Esophagus squamous epithelium (tissue), 4 donors: ENCODE data around the gene SLC4A4.

Experiments used
- CTCF ChIP-seq, 6 experiments: fragments of 450-650 bp in 4 of 6; fragments of 200-600 bp in 2 of 6; sonication (generic) in 2 of 6; IDR thresholded peaks; one replicate each; pipeline ENCODE4 v1.5.1; 2016 to 2019; ENCODE audit warnings: antibody characterized with exemption in 6 of 6, mild to moderate bottlenecking in 4 of 6, moderate library complexity in 4 of 6
- POLR2A ChIP-seq, 4 donors: fragments of 450-650 bp; IDR thresholded peaks; one replicate each; pipeline ENCODE4 v1.6.1; 2017; ENCODE audit warnings: antibody characterized with exemption in 4 of 4, mild to moderate bottlenecking in 4 of 4, moderate library complexity in 3 of 4

DNA sequence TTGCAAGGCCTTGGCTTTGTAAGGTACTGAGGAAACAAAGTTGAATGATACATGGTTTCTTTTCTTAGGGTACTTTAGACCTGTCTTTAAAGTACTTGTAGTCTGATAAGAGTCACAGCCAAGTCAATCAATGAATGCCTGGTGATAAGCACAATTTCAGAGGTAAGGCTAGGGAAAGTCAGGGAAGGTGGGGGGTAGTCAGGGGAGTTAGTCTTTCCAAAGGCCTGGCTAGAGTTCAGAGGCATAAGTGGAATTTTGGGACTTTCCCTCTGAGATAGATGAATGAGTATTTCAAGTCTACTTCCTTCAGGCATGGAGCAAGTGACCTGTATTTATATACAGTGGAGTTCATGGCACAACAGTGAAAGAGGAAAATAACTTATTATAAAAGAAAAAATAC lies 78.3 kb downstream of the SLC4A4 start:
- TF ChIP-seq CTCF (IDR thresholded peaks at IDR 0.05) (no peak), POLR2A (IDR thresholded peaks at IDR 0.05) (no peak)
